Breast epithelium (tissue), 3 donors: ENCODE data around the gene NR5A1.

Experiments
- POLR2A ChIP-seq: fragments of 450-650 bp; IDR thresholded peaks from one replicate; pipeline ENCODE4 v1.6.1; 2016; ENCODE audit warnings: antibody characterized with exemption, mild to moderate bottlenecking, moderate library complexity
- POLR2AphosphoS5 ChIP-seq, 3 donors: sonication (generic); formaldehyde crosslinking; IDR thresholded peaks; one replicate each; pipeline ENCODE4 v1.6.1; 2017; ENCODE audit warnings: antibody characterized with exemption in 3 of 3
- TF ChIP-seq, protein P1 (sequence below), 3 donors: fragments of 450-650 bp; IDR thresholded peaks; one replicate each; pipeline ENCODE4 v1.5.1; 2016 to 2017; ENCODE audit warnings: antibody characterized with exemption in 3 of 3, mild to moderate bottlenecking in 3 of 3, moderate library complexity in 3 of 3

- TF ChIP-seq POLR2A (no peak), POLR2AphosphoS5 (IDR thresholded peaks at IDR 0.05) (no peak)
- TF ChIP-seq, protein P1, sequence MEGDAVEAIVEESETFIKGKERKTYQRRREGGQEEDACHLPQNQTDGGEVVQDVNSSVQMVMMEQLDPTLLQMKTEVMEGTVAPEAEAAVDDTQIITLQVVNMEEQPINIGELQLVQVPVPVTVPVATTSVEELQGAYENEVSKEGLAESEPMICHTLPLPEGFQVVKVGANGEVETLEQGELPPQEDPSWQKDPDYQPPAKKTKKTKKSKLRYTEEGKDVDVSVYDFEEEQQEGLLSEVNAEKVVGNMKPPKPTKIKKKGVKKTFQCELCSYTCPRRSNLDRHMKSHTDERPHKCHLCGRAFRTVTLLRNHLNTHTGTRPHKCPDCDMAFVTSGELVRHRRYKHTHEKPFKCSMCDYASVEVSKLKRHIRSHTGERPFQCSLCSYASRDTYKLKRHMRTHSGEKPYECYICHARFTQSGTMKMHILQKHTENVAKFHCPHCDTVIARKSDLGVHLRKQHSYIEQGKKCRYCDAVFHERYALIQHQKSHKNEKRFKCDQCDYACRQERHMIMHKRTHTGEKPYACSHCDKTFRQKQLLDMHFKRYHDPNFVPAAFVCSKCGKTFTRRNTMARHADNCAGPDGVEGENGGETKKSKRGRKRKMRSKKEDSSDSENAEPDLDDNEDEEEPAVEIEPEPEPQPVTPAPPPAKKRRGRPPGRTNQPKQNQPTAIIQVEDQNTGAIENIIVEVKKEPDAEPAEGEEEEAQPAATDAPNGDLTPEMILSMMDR (IDR thresholded peaks at IDR 0.05), result no peak
Measured at GRCh38 chr9:124489222-124489621, 18.0 kb downstream of the NR5A1 start.
